Measurements from ENCODE around the gene ASB4.
"Not testable (repeated sequence)": the region's sequence is repeated elsewhere in the genome, so short reads cannot be mapped to it uniquely, and the experiment has no call there.

Gene ASB4

GRCh38 chr7:95552010-95552926 lies 66.5 kb downstream of the ASB4 start:
- not testable (repeated sequence) for DNase-seq (ENCODE audit: low read depth in 3 of 3, low spot score in 1 of 3)

- no peak for DNase-seq (ENCODE audit: low read depth in 3 of 3, low spot score in 1 of 3)
Measured at GRCh38 chr7:95553939-95554338, 68.2 kb downstream of the ASB4 start.

GRCh38 chr7:95556777-95557176 lies 71.0 kb downstream of the ASB4 start:
- DNase-seq (ENCODE audit: low read depth in 3 of 3, low spot score in 1 of 3) = no peak

GRCh38 chr7:95558864-95559263 lies 73.1 kb downstream of the ASB4 start:
- no peak for DNase-seq (ENCODE audit: low read depth in 3 of 3, low spot score in 1 of 3)

GRCh38 chr7:95560674-95561073 lies 74.9 kb downstream of the ASB4 start:
- DNase-seq (ENCODE audit: low read depth in 3 of 3, low spot score in 1 of 3) = no peak

- DNase-seq (ENCODE audit: low read depth in 3 of 3, low spot score in 1 of 3) = no peak
Measured at GRCh38 chr7:95569720-95570119, 84.0 kb downstream of the ASB4 start.

- no peak for DNase-seq (ENCODE audit: low read depth in 3 of 3, low spot score in 1 of 3)
Measured at GRCh38 chr7:95577137-95577536, 91.4 kb downstream of the ASB4 start.

- DNase-seq (ENCODE audit: low read depth in 3 of 3, low spot score in 1 of 3) = no peak
Measured at GRCh38 chr7:95578299-95578855, 92.6 kb downstream of the ASB4 start.

- DNase-seq (ENCODE audit: low read depth in 3 of 3, low spot score in 1 of 3) = no peak
Measured at GRCh38 chr7:95579318-95579717, 93.6 kb downstream of the ASB4 start.

- no peak for DNase-seq (ENCODE audit: low read depth in 3 of 3, low spot score in 1 of 3)
Measured at GRCh38 chr7:95581467-95581866, 95.7 kb downstream of the ASB4 start.

- no peak for DNase-seq (ENCODE audit: low read depth in 3 of 3, low spot score in 1 of 3)
Measured at GRCh38 chr7:95582578-95583293, 97.0 kb downstream of the ASB4 start.

- DNase-seq (ENCODE audit: low read depth in 3 of 3, low spot score in 1 of 3) = no peak
Measured at GRCh38 chr7:95583834-95584621, 98.3 kb downstream of the ASB4 start.

GRCh38 chr7:95584769-95585425 lies 99.2 kb downstream of the ASB4 start:
- DNase-seq (ENCODE audit: low read depth in 3 of 3, low spot score in 1 of 3) = no peak

- no peak for DNase-seq (ENCODE audit: low read depth in 3 of 3, low spot score in 1 of 3)
Measured at GRCh38 chr7:95585426-95585789, 99.7 kb downstream of the ASB4 start.

- no peak for DNase-seq (ENCODE audit: low read depth in 3 of 3, low spot score in 1 of 3)
Measured at GRCh38 chr7:95586951-95587301, 101.2 kb downstream of the ASB4 start.

- DNase-seq (ENCODE audit: low read depth in 3 of 3, low spot score in 1 of 3) = no peak
Measured at GRCh38 chr7:95589031-95589430, 103.3 kb downstream of the ASB4 start.

- DNase-seq (ENCODE audit: low read depth in 3 of 3, low spot score in 1 of 3) = no peak
Measured at GRCh38 chr7:95589766-95590165, 104.0 kb downstream of the ASB4 start.

Data from stimulated activated CD4-positive, alpha-beta T cell treated with anti-CD3 and anti-CD28 coated beads, TNF-alpha, amount 100 ng/mL, for 1 hour (primary cell).